A673 (cell line): ENCODE data around the gene GREB1L. TPM values are rescaled to one million over a fixed set of nuclear protein-coding genes. Genes with fewer than 3 reads are reported as not detected.

Experiments
- BruUV-seq: library from RNA; stranded (reverse); fragments of 400-500 nt; replicated peaks from 2 replicates; lab custom pipeline; 2021; lab: Mats Ljungman, UMichigan
- CTCF ChIA-PET: fragments of 300-600 bp; sonication (Branson Sonifier 250); formaldehyde crosslinking; loops from one replicate; lab custom pipeline; 2022; ENCODE audit warnings: antibody characterized with exemption; lab: Charles Lee
- POLR2A ChIA-PET: fragments of 300-600 bp; sonication (Branson Sonifier 250); formaldehyde crosslinking; loops from one replicate; lab custom pipeline; 2022; ENCODE audit warnings: antibody characterized with exemption; ENCODE audit not compliant: low non-redundant PET; lab: Charles Lee
- DNase-seq: peaks from one replicate; pipeline ENCODE4 v3.0.0-alpha.2; 2015; ENCODE audit warnings: low spot score
- H3K27ac ChIP-seq: fragments of 200-600 bp; sonication (generic); 2 replicates; pipeline ENCODE4 v1.5.1; 2016; ENCODE audit warnings: mixed run types, low read depth, mild to moderate bottlenecking, mixed read lengths, antibody characterized with exemption, low read length; ENCODE audit not compliant: poor library complexity, severe bottlenecking
- H3K27me3 ChIP-seq: fragments of 200-600 bp; sonication (generic); replicated peaks from 2 replicates; pipeline ENCODE4 v1.6.1; 2017; ENCODE audit warnings: mixed run types, low read depth, mild to moderate bottlenecking, mixed read lengths, antibody characterized with exemption, low read length; ENCODE audit not compliant: insufficient read depth, poor library complexity
- H3K36me3 ChIP-seq: fragments of 200-600 bp; sonication (generic); 2 replicates; pipeline ENCODE4 v1.6.1; 2016; ENCODE audit warnings: mixed run types, mild to moderate bottlenecking, mixed read lengths, antibody characterized with exemption, low read length; ENCODE audit not compliant: insufficient read depth, poor library complexity, severe bottlenecking
- H3K4me1 ChIP-seq: fragments of 200-600 bp; sonication (generic); 2 replicates; pipeline ENCODE4 v1.6.1; 2017; ENCODE audit warnings: mixed run types, mild to moderate bottlenecking, mixed read lengths, antibody characterized with exemption, low read length; ENCODE audit not compliant: insufficient read depth, poor library complexity, severe bottlenecking
- H3K4me3 ChIP-seq: fragments of 200-600 bp; sonication (generic); 2 replicates; pipeline ENCODE4 v1.5.1; 2016; ENCODE audit warnings: low read depth, mixed run types, mild to moderate bottlenecking, mixed read lengths, low read length; ENCODE audit not compliant: poor library complexity, severe bottlenecking
- H3K9me3 ChIP-seq: fragments of 200-600 bp; sonication (generic); 2 replicates; pipeline ENCODE4 v1.6.1; 2016; ENCODE audit warnings: mixed run types, low read depth, mild to moderate bottlenecking, mixed read lengths, antibody characterized with exemption, low read length; ENCODE audit not compliant: poor library complexity, severe bottlenecking
- EZH2 ChIP-seq: fragments of 200-600 bp; sonication (generic); IDR thresholded peaks from 2 replicates; pipeline ENCODE4 v1.6.1; 2017; ENCODE audit warnings: borderline replicate concordance, low read depth, mild to moderate bottlenecking, mixed read lengths, antibody characterized with exemption, low read length; ENCODE audit not compliant: poor library complexity, severe bottlenecking
- intact Hi-C: fragments of 100-400 bp; cut with micrococcal nuclease; formaldehyde crosslinking; loops from one replicate; pipeline ENCODE4 v1.10.0; 2022; ENCODE audit not compliant: unreplicated experiment
- total RNA-seq: library from RNA; stranded (reverse); gene quantifications from 2 replicates; pipeline ENCODE4 v1.2.3, GENCODE V29; 2021
- TF ChIP-seq, protein P1 (sequence below): fragments of 300-800, 200-600 bp; sonication (generic); conservative IDR thresholded peaks from 2 replicates; pipeline ENCODE4 v1.5.1; 2017; ENCODE audit warnings: low read depth, mild to moderate bottlenecking, antibody characterized with exemption, low read length, moderate library complexity, mixed read lengths

The GREB1L gene
- total RNA-seq, 1 experiment from 2014 or later: 0.04 TPM

GRCh38 chr18:21479721-21480120 lies 237.7 kb downstream of the GREB1L start:
- ChIA-PET POLR2A (interaction anchor here (0.6 kb wide), 1 partner anchor 1320 kb away, joined by 3 read pairs; no protein-coding TSS in a partner anchor), CTCF (no interaction called here)
- intact Hi-C loops: loop anchor here (10.0 kb wide), 1 partner anchor 375 kb away; no protein-coding TSS in a partner anchor
- H3K9me3 ChIP-seq: no peaks in the 10 kb centered on the region
- H3K27me3 ChIP-seq: no peaks in the 10 kb centered on the region
- H3K36me3 ChIP-seq: no peaks in the 10 kb centered on the region
- no peak overlapping the region for H3K4me3 ChIP-seq
- BruUV-seq: no TSS peak
- TF ChIP-seq, protein P1, sequence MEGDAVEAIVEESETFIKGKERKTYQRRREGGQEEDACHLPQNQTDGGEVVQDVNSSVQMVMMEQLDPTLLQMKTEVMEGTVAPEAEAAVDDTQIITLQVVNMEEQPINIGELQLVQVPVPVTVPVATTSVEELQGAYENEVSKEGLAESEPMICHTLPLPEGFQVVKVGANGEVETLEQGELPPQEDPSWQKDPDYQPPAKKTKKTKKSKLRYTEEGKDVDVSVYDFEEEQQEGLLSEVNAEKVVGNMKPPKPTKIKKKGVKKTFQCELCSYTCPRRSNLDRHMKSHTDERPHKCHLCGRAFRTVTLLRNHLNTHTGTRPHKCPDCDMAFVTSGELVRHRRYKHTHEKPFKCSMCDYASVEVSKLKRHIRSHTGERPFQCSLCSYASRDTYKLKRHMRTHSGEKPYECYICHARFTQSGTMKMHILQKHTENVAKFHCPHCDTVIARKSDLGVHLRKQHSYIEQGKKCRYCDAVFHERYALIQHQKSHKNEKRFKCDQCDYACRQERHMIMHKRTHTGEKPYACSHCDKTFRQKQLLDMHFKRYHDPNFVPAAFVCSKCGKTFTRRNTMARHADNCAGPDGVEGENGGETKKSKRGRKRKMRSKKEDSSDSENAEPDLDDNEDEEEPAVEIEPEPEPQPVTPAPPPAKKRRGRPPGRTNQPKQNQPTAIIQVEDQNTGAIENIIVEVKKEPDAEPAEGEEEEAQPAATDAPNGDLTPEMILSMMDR: no peak
- TF ChIP-seq EZH2: no peak
- H3K27ac ChIP-seq: no peak overlapping the region
- DNase-seq: no peak
- H3K4me1 ChIP-seq: peaks cover under 1% of the 10 kb centered on the region

GRCh38 chr18:21481739-21482138 lies 239.7 kb downstream of the GREB1L start:
- intact Hi-C loops: loop anchor here (10.0 kb wide), 1 partner anchor 373 kb away; no protein-coding TSS in a partner anchor
- POLR2A ChIA-PET: no interaction called here

GRCh38 chr18:21483051-21483450 lies 241.0 kb downstream of the GREB1L start:
- no peak overlapping the region for H3K4me3 ChIP-seq
- TF ChIP-seq EZH2: no peak
- TF ChIP-seq, protein P1: no peak
- intact Hi-C loops: loop anchor here (10.0 kb wide), 1 partner anchor 372 kb away; no protein-coding TSS in a partner anchor
- POLR2A ChIA-PET: interaction anchor here (0.6 kb wide), 1 partner anchor 30 kb away, joined by 3 read pairs; no protein-coding TSS in a partner anchor
- H3K9me3 ChIP-seq: no peaks in the 10 kb centered on the region
- no peaks in the 10 kb centered on the region for H3K36me3 ChIP-seq
- H3K27me3 ChIP-seq: no peaks in the 10 kb centered on the region
- peaks cover 9% of the 10 kb centered on the region for H3K4me1 ChIP-seq
- no peak for DNase-seq
- CTCF ChIA-PET: no interaction called here
- no TSS peak for BruUV-seq
- H3K27ac ChIP-seq: no peak overlapping the region

More at GRCh38 chr18:21481739-21482138, 239.7 kb downstream of the GREB1L start:
- Histone ChIP-seq H3K27me3 (no peaks in the 10 kb centered on the region), H3K4me3 (no peak overlapping the region), H3K27ac (no peak overlapping the region), H3K36me3 (no peaks in the 10 kb centered on the region), H3K4me1 (peaks cover 9% of the 10 kb centered on the region), H3K9me3 (no peaks in the 10 kb centered on the region)
- BruUV-seq: no TSS peak
- CTCF ChIA-PET: no interaction called here
- TF ChIP-seq, protein P1: no peak
- TF ChIP-seq EZH2: no peak
- no peak for DNase-seq
